Measurements from ENCODE around the gene MPP1. TPM values are rescaled to one million over a fixed set of nuclear protein-coding genes. Genes with fewer than 3 reads are reported as not detected.
A peak's percentile ranks its signal among the peaks of the same experiment; 100 is the strongest.

The MPP1 gene
- total and polyA plus RNA-seq, 2 donors (not counting 1 experiment from before 2014, with no cell fraction given): 27.0 to 38.5 TPM

DNA sequence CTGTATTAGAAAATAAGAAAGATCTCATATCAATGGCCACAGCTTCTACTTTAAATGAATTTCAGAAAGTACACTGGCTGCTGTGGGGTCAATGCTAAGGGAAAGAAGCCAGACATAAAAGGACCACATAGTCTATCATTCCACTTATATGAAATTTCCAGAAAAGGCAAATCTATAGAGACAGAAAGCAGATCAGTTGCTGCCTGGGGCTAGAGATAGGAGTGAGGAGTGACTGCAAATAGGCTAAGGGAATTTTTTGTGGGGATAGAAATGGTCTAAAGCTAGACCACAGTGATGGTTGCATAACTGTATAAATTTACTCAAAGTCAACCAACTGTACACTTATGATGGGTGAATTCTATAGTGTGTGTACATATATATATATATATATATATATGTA lies 62.7 kb downstream of the MPP1 start:
- no peaks in the 10 kb centered on the region for H3K36me3 ChIP-seq (ENCODE audit: control insufficient read depth, insufficient read depth, low read length)
- TF ChIP-seq EZH2 (IDR thresholded peaks at IDR 0.05; ENCODE audit: low read length, missing control alignments): no peak
- TF ChIP-seq, protein P1, sequence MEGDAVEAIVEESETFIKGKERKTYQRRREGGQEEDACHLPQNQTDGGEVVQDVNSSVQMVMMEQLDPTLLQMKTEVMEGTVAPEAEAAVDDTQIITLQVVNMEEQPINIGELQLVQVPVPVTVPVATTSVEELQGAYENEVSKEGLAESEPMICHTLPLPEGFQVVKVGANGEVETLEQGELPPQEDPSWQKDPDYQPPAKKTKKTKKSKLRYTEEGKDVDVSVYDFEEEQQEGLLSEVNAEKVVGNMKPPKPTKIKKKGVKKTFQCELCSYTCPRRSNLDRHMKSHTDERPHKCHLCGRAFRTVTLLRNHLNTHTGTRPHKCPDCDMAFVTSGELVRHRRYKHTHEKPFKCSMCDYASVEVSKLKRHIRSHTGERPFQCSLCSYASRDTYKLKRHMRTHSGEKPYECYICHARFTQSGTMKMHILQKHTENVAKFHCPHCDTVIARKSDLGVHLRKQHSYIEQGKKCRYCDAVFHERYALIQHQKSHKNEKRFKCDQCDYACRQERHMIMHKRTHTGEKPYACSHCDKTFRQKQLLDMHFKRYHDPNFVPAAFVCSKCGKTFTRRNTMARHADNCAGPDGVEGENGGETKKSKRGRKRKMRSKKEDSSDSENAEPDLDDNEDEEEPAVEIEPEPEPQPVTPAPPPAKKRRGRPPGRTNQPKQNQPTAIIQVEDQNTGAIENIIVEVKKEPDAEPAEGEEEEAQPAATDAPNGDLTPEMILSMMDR (conservative IDR thresholded peaks at IDR 0.05 in 1 of 2, IDR thresholded peaks at IDR 0.05 in 1 of 2; ENCODE audit: low read depth in 1 of 2, low read length in 2 of 2): no peak
- H3K9me3 ChIP-seq (ENCODE audit: control insufficient read depth, insufficient read depth, low read depth, low read length): no peaks in the 10 kb centered on the region
- H3K4me1 ChIP-seq (ENCODE audit: control insufficient read depth, extremely low read depth, insufficient read depth, low read length): no peaks in the 10 kb centered on the region
- no peak overlapping the region for H3K9ac ChIP-seq (ENCODE audit: insufficient read depth, low read length)
- no peaks in the 10 kb centered on the region for H3K27me3 ChIP-seq (ENCODE audit: control insufficient read depth, insufficient read depth, low read length)
- H3K79me2 ChIP-seq (ENCODE audit: control insufficient read depth, insufficient read depth, low read length): no peaks in the 10 kb centered on the region
- H4K20me1 ChIP-seq (ENCODE audit: control insufficient read depth, extremely low read depth, insufficient read depth, low read length): no peaks in the 10 kb centered on the region
- H3K4me2 ChIP-seq (ENCODE audit: extremely low read depth, insufficient read depth, low read length): no peak overlapping the region
- H3K4me3 ChIP-seq (replicated peaks in 1 of 4; ENCODE audit: control extremely low read depth in 1 of 4, insufficient read depth in 1 of 4, low read depth in 3 of 4, low read length in 4 of 4): no peak overlapping the region
- no peak for DNase-seq (ENCODE audit: low read depth in 2 of 2)
- no peak overlapping the region for H2AFZ ChIP-seq (ENCODE audit: low read length)
- no peak overlapping the region for H3K27ac ChIP-seq (ENCODE audit: insufficient read depth, low read length)

DNA sequence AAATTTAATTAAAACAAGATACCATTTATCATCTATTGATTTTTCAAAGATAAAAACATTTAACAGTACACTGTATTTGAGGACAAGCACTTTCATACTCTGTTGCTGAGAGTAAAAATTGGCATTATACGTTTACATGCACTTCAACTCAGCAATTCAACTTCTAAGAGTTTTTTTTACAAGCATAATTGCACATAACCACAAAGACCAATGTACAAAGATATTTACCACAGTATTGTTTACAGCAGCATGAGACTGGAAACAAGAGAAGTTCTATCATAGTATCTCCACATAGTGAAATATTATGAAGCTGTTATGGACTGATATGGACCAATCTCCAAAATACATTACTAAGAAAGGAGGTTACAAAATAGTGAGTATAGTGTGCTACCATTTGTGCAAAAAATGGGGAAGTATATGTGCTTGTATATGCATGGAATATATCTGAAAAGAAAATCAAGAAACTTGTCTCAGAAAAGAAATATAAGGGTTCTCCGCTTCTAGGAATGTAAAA lies 65.3 kb downstream of the MPP1 start:
- H3K9me3 ChIP-seq (ENCODE audit: control insufficient read depth, insufficient read depth, low read depth, low read length): no peaks in the 10 kb centered on the region
- H3K27me3 ChIP-seq (ENCODE audit: control insufficient read depth, insufficient read depth, low read length): no peaks in the 10 kb centered on the region
- TF ChIP-seq, protein P1 (conservative IDR thresholded peaks at IDR 0.05 in 1 of 2, IDR thresholded peaks at IDR 0.05 in 1 of 2; ENCODE audit: low read depth in 1 of 2, low read length in 2 of 2): no peak
- TF ChIP-seq EZH2 (IDR thresholded peaks at IDR 0.05; ENCODE audit: low read length, missing control alignments): no peak
- H3K4me1 ChIP-seq (ENCODE audit: control insufficient read depth, extremely low read depth, insufficient read depth, low read length): peaks cover 7% of the 10 kb centered on the region
- H3K4me3 ChIP-seq (replicated peaks in 1 of 4; ENCODE audit: control extremely low read depth in 1 of 4, insufficient read depth in 1 of 4, low read depth in 3 of 4, low read length in 4 of 4): no peak overlapping the region
- DNase-seq (ENCODE audit: low read depth in 2 of 2): no peak
- no peak overlapping the region for H3K27ac ChIP-seq (ENCODE audit: insufficient read depth, low read length)
- no peaks in the 10 kb centered on the region for H3K36me3 ChIP-seq (ENCODE audit: control insufficient read depth, insufficient read depth, low read length)
- H2AFZ ChIP-seq (ENCODE audit: low read length): no peak overlapping the region
- no peaks in the 10 kb centered on the region for H4K20me1 ChIP-seq (ENCODE audit: control insufficient read depth, extremely low read depth, insufficient read depth, low read length)
- no peaks in the 10 kb centered on the region for H3K79me2 ChIP-seq (ENCODE audit: control insufficient read depth, insufficient read depth, low read length)
- H3K9ac ChIP-seq (ENCODE audit: insufficient read depth, low read length): no peak overlapping the region
- no peak overlapping the region for H3K4me2 ChIP-seq (ENCODE audit: extremely low read depth, insufficient read depth, low read length)

DNA sequence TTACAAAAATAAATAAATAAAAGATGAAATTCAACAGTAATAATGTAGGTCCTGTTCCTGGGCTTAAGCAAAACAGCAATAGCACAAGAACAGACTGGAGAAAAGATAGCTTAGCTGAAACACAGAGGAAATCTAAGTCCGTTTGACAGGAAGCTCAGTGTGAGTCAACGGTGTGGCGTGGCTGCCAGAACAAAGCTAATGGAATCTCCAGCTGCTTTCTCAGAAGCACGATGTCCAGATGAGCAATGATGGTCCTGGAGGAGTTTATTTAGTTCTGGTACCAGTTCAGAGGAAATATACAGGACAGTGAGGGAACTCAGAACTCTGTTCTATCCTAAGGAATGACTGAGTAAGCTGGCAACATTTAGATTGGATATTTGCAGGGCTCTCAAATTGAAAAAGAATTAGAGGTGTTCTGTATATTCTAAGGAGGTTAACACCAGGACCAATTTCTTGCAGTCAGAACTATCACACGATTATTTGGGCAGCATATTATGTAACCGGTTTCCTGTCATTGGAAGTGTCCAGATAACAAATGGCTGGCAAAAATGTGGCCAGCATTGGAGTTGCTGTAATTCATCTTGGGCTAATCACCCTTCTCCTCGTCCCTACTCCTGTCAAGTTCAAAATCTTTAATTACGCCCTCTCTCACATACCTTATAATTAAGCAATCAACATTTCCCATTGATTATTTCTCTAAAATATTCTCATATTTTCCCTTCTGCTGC lies 67.1 kb downstream of the MPP1 start:
- Histone ChIP-seq H3K36me3 (ENCODE audit: control insufficient read depth, insufficient read depth, low read length) (no peaks in the 10 kb centered on the region), H4K20me1 (ENCODE audit: control insufficient read depth, extremely low read depth, insufficient read depth, low read length) (no peaks in the 10 kb centered on the region), H3K4me3 (replicated peaks in 1 of 4; ENCODE audit: control extremely low read depth in 1 of 4, insufficient read depth in 1 of 4, low read depth in 3 of 4, low read length in 4 of 4) (no peak overlapping the region), H3K27me3 (ENCODE audit: control insufficient read depth, insufficient read depth, low read length) (no peaks in the 10 kb centered on the region), H3K9me3 (ENCODE audit: control insufficient read depth, insufficient read depth, low read depth, low read length) (no peaks in the 10 kb centered on the region), H3K4me1 (ENCODE audit: control insufficient read depth, extremely low read depth, insufficient read depth, low read length) (peaks cover 14% of the 10 kb centered on the region), H3K4me2 (ENCODE audit: extremely low read depth, insufficient read depth, low read length) (peak overlapping the region; percentile 59), H3K27ac (ENCODE audit: insufficient read depth, low read length) (peak overlapping the region; percentile 47), H3K79me2 (ENCODE audit: control insufficient read depth, insufficient read depth, low read length) (no peaks in the 10 kb centered on the region), H2AFZ (ENCODE audit: low read length) (no peak overlapping the region), H3K9ac (ENCODE audit: insufficient read depth, low read length) (no peak overlapping the region)
- TF ChIP-seq, protein P1 (conservative IDR thresholded peaks at IDR 0.05 in 1 of 2, IDR thresholded peaks at IDR 0.05 in 1 of 2; ENCODE audit: low read depth in 1 of 2, low read length in 2 of 2): no peak
- TF ChIP-seq EZH2 (IDR thresholded peaks at IDR 0.05; ENCODE audit: low read length, missing control alignments): no peak
- DNase-seq (ENCODE audit: low read depth in 2 of 2): peak; percentile 85 to 88

Measured in fibroblast of lung (primary cell).